CD4-positive, alpha-beta T cell (primary cell): Measurements from ENCODE around the gene CYTH3. TPM values are rescaled to one million over a fixed set of nuclear protein-coding genes. Genes with fewer than 3 reads are reported as not detected.

ENCODE experiments used
- ATAC-seq: fragments of 200-7000 bp; cut with Tn5 transposase; one replicate; pipeline ENCODE4 v1.10.0; 2022; ENCODE audit warnings: mild to moderate bottlenecking; ENCODE audit not compliant: poor library complexity
- CTCF ChIA-PET: fragments of 350-600 bp; sonication (Branson Sonifier 250); formaldehyde crosslinking; loops from one replicate; lab custom pipeline; 2021; ENCODE audit warnings: antibody characterized with exemption, inconsistent platforms; lab: Charles Lee
- POLR2A ChIA-PET: fragments of 350-600 bp; sonication (Branson Sonifier 250); formaldehyde crosslinking; loops from one replicate; lab custom pipeline; 2021; ENCODE audit warnings: antibody characterized with exemption, inconsistent platforms; lab: Charles Lee
- DNase-seq, 14 experiments: peaks; one replicate each; pipeline ENCODE4 v3.0.0-alpha.2; 2013 to 2020; ENCODE audit warnings: mixed read lengths in 2 of 14
- H3K27ac ChIP-seq, 2 donors: one replicate each; pipeline versions ENCODE4 v1.5.1 to v1.7.0; 2013; ENCODE audit warnings: low read length in 2 of 2, low read depth in 1 of 2, mild to moderate bottlenecking in 1 of 2
- H3K27me3 ChIP-seq, 2 experiments: 1 replicate in 1 of 2; 2 replicates in 1 of 2; pipeline versions ENCODE4 v1.6.1 to v1.7.0; 2013; ENCODE audit warnings: low read length in 2 of 2, control low read depth in 1 of 2, mild to moderate bottlenecking in 1 of 2, moderate library complexity in 1 of 2; ENCODE audit not compliant: insufficient read depth in 2 of 2, control insufficient read depth in 1 of 2
- H3K36me3 ChIP-seq: one replicate; pipeline ENCODE4 v1.6.1; 2013; ENCODE audit warnings: low read length, control low read depth; ENCODE audit not compliant: insufficient read depth
- H3K4me1 ChIP-seq: one replicate; pipeline ENCODE4 v1.6.1; 2013; ENCODE audit warnings: low read length, control low read depth; ENCODE audit not compliant: insufficient read depth
- H3K4me3 ChIP-seq: one replicate; pipeline ENCODE4 v1.5.1; 2013; ENCODE audit warnings: mild to moderate bottlenecking, low read length, moderate library complexity
- H3K9me3 ChIP-seq, 2 experiments: 1 replicate in 1 of 2; 2 replicates in 1 of 2; pipeline versions ENCODE4 v1.6.1 to v1.7.0; 2013; ENCODE audit warnings: low read length in 2 of 2, mild to moderate bottlenecking in 2 of 2, control low read depth in 1 of 2, moderate library complexity in 1 of 2; ENCODE audit not compliant: control insufficient read depth in 1 of 2, insufficient read depth in 1 of 2
- H3K27ac Mint-ChIP-seq: one replicate; pipeline ENCODE4 v1.8.0; 2020; ENCODE audit warnings: mixed read lengths
- H3K27me3 Mint-ChIP-seq: one replicate; pipeline ENCODE4 v1.8.0; 2021; ENCODE audit warnings: mixed read lengths
- H3K36me3 Mint-ChIP-seq: one replicate; pipeline ENCODE4 v1.8.0; 2021; ENCODE audit warnings: low read depth, mixed read lengths
- H3K4me1 Mint-ChIP-seq: one replicate; pipeline ENCODE4 v1.8.0; 2021; ENCODE audit warnings: low read depth, mixed read lengths
- H3K4me3 Mint-ChIP-seq: one replicate; pipeline ENCODE4 v1.8.0; 2020; ENCODE audit warnings: mild to moderate bottlenecking, mixed read lengths
- H3K9me3 Mint-ChIP-seq: one replicate; pipeline ENCODE4 v1.8.0; 2020; ENCODE audit warnings: mixed read lengths
- intact Hi-C, 2 experiments: fragments of 100-400 bp; cut with DNase I in 1 of 2; cut with micrococcal nuclease in 1 of 2; formaldehyde crosslinking; loops; one replicate each; pipeline versions ENCODE4 v1.15.1 to v1.9.0; 2023 to 2025; cut with DNase I, micrococcal nuclease
- total RNA-seq, 174 experiments: library from RNA in 2 of 174; stranded (reverse) in 2 of 174; gene quantifications; one replicate each; pipeline ENCODE4 v1.2.3 and lab custom pipeline; 2021 to 2026
- TF ChIP-seq, protein P1 (sequence below): fragments of 200-600 bp; IDR thresholded peaks from one replicate; pipeline ENCODE4 v1.8.0; 2022; ENCODE audit warnings: antibody characterized with exemption, mild to moderate bottlenecking

Gene CYTH3
- total RNA-seq, 2 experiments from 2014 or later, result 7.6 to 9.1 TPM

DNA sequence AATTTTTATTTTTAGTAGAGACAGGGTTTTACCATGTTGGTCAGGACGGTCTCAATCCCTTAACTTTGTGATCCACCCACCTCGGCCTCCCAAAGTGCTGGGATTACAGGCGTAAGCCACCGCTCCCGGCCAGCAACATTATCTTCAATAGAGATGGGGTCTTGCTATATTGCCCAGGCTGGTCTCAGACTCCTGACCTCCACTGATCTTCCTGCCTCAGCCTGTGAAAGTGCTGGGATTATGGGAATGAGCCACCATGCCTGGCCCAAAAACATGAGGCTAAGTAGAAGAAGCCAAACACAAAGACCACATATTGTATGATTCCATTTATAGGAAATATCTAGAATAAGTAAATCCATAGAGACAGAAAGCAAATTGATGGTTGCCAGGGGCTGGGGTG, 19.1 kb upstream of the CYTH3 start:
- ATAC-seq (no peak), DNase-seq (no peak)
- H3K27me3 Mint-ChIP-seq, result no peaks in the 10 kb centered on the region
- Histone ChIP-seq H3K4me3 (no peak overlapping the region), H3K36me3 (no peaks in the 10 kb centered on the region), H3K4me1 (no peaks in the 10 kb centered on the region), H3K9me3 (no peaks in the 10 kb centered on the region), H3K27ac (no peak overlapping the region), H3K27me3 (no peaks in the 10 kb centered on the region)
- no peaks in the 10 kb centered on the region for H3K9me3 Mint-ChIP-seq
- no peak overlapping the region for H3K27ac Mint-ChIP-seq
- ChIA-PET POLR2A (no interaction called here), CTCF (no interaction called here)
- H3K4me1 Mint-ChIP-seq, result no peaks in the 10 kb centered on the region
- H3K4me3 Mint-ChIP-seq, result no peak overlapping the region
- TF ChIP-seq, protein P1, sequence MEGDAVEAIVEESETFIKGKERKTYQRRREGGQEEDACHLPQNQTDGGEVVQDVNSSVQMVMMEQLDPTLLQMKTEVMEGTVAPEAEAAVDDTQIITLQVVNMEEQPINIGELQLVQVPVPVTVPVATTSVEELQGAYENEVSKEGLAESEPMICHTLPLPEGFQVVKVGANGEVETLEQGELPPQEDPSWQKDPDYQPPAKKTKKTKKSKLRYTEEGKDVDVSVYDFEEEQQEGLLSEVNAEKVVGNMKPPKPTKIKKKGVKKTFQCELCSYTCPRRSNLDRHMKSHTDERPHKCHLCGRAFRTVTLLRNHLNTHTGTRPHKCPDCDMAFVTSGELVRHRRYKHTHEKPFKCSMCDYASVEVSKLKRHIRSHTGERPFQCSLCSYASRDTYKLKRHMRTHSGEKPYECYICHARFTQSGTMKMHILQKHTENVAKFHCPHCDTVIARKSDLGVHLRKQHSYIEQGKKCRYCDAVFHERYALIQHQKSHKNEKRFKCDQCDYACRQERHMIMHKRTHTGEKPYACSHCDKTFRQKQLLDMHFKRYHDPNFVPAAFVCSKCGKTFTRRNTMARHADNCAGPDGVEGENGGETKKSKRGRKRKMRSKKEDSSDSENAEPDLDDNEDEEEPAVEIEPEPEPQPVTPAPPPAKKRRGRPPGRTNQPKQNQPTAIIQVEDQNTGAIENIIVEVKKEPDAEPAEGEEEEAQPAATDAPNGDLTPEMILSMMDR, result no peak
- intact Hi-C loops, result loop anchor here in 1 of 2 experiments (10.0 kb wide), 1 partner anchor 87 kb away; no protein-coding TSS in a partner anchor
- H3K36me3 Mint-ChIP-seq, result no peaks in the 10 kb centered on the region

DNA sequence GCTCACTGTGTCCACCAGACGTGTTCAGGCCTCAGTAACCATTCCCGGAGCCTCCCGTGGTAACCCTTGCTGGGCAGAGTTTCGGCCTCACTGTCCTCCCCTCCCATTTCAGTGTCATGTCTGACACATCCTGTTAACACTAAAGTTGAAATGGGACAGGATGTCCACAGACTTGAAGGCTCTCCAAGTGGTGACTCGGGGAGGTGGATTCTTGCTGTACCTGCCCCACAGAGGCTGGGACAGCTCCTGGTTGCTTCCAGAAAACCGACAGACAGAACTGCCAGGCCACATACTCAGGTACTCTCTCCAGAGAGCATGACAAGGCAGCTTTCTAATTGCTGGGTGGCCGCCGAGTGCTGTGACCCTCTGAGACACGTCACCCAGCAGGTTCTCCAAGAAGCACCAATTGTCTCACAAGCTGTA, 17.9 kb upstream of the CYTH3 start:
- intact Hi-C loops, result loop anchor here in 1 of 2 experiments (10.0 kb wide), 1 partner anchor 86 kb away; no protein-coding TSS in a partner anchor

DNA sequence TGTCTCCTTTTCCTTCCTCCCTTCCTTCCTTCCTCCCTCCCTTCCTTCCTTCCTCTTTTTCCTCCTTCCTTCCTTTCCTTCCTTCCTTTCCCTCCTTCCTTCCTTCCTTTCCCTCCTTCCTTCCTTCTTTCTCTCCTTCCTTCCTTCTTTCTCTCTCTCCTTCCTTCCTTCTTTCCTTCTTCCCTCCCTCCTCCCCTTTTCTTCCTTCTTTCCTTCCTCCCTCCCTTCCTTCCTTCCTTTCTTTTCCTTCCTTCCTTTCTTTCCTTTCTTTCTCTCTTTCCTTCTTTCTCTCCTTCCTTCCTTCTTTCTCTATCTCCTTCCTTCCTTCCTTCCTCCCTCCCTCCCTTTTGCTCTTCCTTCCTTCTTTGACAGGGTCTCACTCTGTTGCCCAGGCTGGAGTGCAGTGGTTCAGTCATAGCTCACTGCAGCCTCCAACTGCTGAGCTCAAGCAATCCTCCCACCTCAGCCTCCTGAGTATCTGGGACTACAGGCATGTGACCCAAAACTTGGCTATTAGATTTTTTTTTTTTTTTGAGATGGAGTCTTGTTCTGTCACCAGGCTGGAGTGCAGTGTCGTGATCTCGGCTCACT, 15.9 kb upstream of the CYTH3 start:
- POLR2A ChIA-PET, result no interaction called here
- Histone ChIP-seq H3K9me3 (no peaks in the 10 kb centered on the region), H3K27ac (no peak overlapping the region), H3K4me1 (peaks cover 3% of the 10 kb centered on the region), H3K4me3 (no peak overlapping the region), H3K36me3 (no peaks in the 10 kb centered on the region), H3K27me3 (no peaks in the 10 kb centered on the region)
- H3K27me3 Mint-ChIP-seq, result no peaks in the 10 kb centered on the region
- H3K27ac Mint-ChIP-seq, result no peak overlapping the region
- TF ChIP-seq, protein P1, result no peak
- H3K36me3 Mint-ChIP-seq, result no peaks in the 10 kb centered on the region
- CTCF ChIA-PET, result no interaction called here
- no peaks in the 10 kb centered on the region for H3K9me3 Mint-ChIP-seq
- H3K4me3 Mint-ChIP-seq, result no peak overlapping the region
- no peak for ATAC-seq
- intact Hi-C loops, result no loop called here
- no peak for DNase-seq
- H3K4me1 Mint-ChIP-seq, result no peaks in the 10 kb centered on the region

More for the DNA sequence above, 17.9 kb upstream of the CYTH3 start:
- H3K27ac Mint-ChIP-seq, result no peak overlapping the region
- no peak overlapping the region for H3K4me3 Mint-ChIP-seq
- no peak overlapping the region for H3K4me3 ChIP-seq
- ATAC-seq, result no peak
- no peaks in the 10 kb centered on the region for H3K4me1 Mint-ChIP-seq
- no peak overlapping the region for H3K27ac ChIP-seq
- H3K36me3 Mint-ChIP-seq, result no peaks in the 10 kb centered on the region
- no peak for DNase-seq
- no peaks in the 10 kb centered on the region for H3K36me3 ChIP-seq
- ChIA-PET CTCF (no interaction called here), POLR2A (no interaction called here)
- H3K4me1 ChIP-seq, result no peaks in the 10 kb centered on the region
- no peaks in the 10 kb centered on the region for H3K9me3 ChIP-seq
- H3K27me3 Mint-ChIP-seq, result no peaks in the 10 kb centered on the region
- H3K27me3 ChIP-seq, result no peaks in the 10 kb centered on the region
- no peaks in the 10 kb centered on the region for H3K9me3 Mint-ChIP-seq
- TF ChIP-seq, protein P1, result no peak
